Activated T-helper 2 cell treated with anti-CD3 and anti-CD28 coated beads, Interferon-gamma antibody, Interleukin-2, Interleukin-4, amounts not matched to agents 10 μg/mL and 5 μg/mL and 100 μg/mL, durations not matched to agents 14 hours and 24 hours and 36 hours (primary cell): ENCODE data around the gene TFAP2A. TPM values are rescaled to one million over a fixed set of nuclear protein-coding genes. Genes with fewer than 3 reads are reported as not detected.

Experiments used
- DNase-seq: peaks from one replicate; pipeline ENCODE4 v3.0.0; 2021; ENCODE audit warnings: low spot score
- H3K27ac Mint-ChIP-seq: one replicate; pipeline ENCODE4 v1.8.0; 2021; ENCODE audit warnings: mixed read lengths
- H3K27me3 Mint-ChIP-seq: one replicate; pipeline ENCODE4 v1.8.0; 2021; ENCODE audit warnings: low read depth, mixed read lengths
- H3K36me3 Mint-ChIP-seq: one replicate; pipeline ENCODE4 v1.8.0; 2021; ENCODE audit warnings: low read depth, mixed read lengths
- H3K4me1 Mint-ChIP-seq: one replicate; pipeline ENCODE4 v1.8.0; 2021; ENCODE audit warnings: low read depth, mixed read lengths
- H3K4me3 Mint-ChIP-seq: one replicate; pipeline ENCODE4 v1.8.0; 2021; ENCODE audit warnings: low read depth, mild to moderate bottlenecking, moderate library complexity, mixed read lengths
- H3K9me3 Mint-ChIP-seq: one replicate; pipeline ENCODE4 v1.8.0; 2021; ENCODE audit warnings: mixed read lengths
- intact Hi-C: fragments of 100-400 bp; cut with micrococcal nuclease; formaldehyde crosslinking; loops from one replicate; pipeline ENCODE4 v1.15.1; 2023
- total RNA-seq: library from RNA; stranded (reverse); gene quantifications from 2 replicates; pipeline ENCODE4 v1.2.3, GENCODE V29; 2022

Gene TFAP2A
- total RNA-seq, 1 donor from 2014 or later = 0.23 TPM

DNA sequence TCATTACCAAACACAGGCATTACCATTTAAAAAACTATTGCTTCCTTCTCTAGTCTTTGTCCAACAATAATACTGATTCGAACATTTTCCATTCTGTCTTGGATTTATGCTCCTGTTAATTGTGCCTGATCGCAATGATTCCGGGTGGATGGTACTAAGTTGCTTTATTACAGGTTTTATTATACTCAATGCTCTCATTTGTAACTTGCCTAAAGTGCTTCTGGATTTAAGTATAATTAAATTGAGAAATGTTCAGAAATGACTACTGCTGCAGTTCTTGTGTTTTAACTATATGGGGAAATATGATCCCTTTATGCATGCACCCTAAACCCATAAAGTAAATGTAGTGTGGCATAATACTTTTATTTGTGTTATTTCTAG is 7.2 kb downstream of the TFAP2A start:
- peaks cover 22% of the 10 kb centered on the region for H3K4me1 Mint-ChIP-seq
- H3K36me3 Mint-ChIP-seq = peaks cover 14% of the 10 kb centered on the region
- no peak overlapping the region for H3K27ac Mint-ChIP-seq
- H3K4me3 Mint-ChIP-seq = no peak overlapping the region
- DNase-seq = no peak
- H3K9me3 Mint-ChIP-seq = peaks cover 17% of the 10 kb centered on the region
- intact Hi-C loops = no loop called here
- H3K27me3 Mint-ChIP-seq = peaks cover 70% of the 10 kb centered on the region

DNA sequence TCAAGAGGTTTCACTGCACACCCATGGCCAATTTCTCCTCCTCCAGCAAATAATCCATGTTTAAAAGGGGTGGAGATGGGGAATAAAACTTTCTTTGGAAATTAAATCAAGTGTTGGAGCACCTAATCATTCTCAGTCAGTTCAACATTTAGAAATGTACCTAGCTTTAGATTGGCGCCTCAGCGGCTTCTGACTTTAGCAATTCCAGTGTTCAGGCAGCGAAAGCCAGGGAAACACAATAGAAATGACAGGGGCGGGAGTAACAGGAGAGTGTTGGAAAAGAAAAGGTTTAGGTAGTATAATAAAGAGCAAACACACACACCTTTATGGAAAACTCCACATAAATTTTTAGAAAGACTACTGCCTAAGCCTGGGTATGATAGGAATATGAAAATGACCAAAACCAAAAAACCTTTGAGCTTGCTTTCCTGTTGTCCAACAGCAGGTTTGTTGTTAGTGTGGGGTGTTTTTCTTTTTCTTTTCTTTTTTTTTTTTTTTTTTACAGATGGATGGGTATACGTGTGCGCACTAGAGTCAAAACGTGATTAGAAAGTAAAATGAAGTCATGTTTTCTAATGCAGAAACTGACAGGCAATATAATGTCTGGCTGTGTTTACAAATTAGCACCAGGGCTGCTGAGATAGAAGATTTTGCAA is 7.7 kb downstream of the TFAP2A start:
- DNase-seq = no peak
- Mint-ChIP-seq H3K4me1 (peaks cover 22% of the 10 kb centered on the region), H3K36me3 (peaks cover 14% of the 10 kb centered on the region), H3K9me3 (peaks cover 17% of the 10 kb centered on the region), H3K27ac (no peak overlapping the region), H3K4me3 (no peak overlapping the region), H3K27me3 (peaks cover 74% of the 10 kb centered on the region)
- intact Hi-C loops = no loop called here

DNA sequence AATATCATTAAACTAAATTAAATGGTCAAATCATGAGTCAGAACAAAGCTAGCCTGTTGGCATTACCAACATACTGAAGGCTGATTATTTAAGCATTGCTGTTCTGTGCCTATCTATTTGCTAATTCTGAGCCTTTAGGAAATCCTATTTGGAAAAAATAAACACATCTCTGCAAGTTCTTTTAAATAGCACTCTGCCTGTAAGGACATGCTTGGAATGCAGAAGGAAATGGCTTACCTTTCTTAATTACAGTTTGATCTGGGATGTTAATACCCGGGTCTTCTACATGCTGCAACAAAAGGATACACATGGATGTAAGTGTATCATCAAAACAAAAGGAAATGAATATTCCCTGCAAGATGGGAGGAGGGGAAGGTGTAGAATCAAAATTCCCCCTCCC is 8.3 kb downstream of the TFAP2A start:
- Mint-ChIP-seq H3K4me3 (no peak overlapping the region), H3K27ac (no peak overlapping the region), H3K36me3 (peaks cover 14% of the 10 kb centered on the region), H3K9me3 (peaks cover 17% of the 10 kb centered on the region), H3K4me1 (peaks cover 18% of the 10 kb centered on the region), H3K27me3 (peaks cover 74% of the 10 kb centered on the region)
- intact Hi-C loops = no loop called here
- no peak for DNase-seq

DNA sequence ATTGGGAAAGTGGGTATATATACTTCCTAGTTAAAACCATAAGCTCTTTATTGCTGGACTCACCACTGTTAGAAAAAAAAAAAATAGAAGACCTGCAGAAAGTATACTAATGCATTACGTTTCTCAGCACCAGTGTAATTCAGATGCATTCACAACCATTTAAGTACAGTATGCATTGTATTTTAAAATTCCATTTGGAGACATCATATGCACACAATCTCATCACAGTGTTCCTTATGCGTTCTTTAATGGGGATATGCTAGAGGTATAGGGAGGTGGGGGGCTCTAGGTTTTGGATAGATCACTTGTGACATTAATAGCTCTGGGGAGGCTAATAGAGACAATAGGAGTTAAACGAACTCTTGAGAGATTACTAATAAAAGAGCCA is 9.4 kb downstream of the TFAP2A start:
- Mint-ChIP-seq H3K27ac (no peak overlapping the region), H3K4me1 (peaks cover 13% of the 10 kb centered on the region), H3K9me3 (peaks cover 21% of the 10 kb centered on the region), H3K36me3 (peaks cover 17% of the 10 kb centered on the region), H3K27me3 (peaks cover 74% of the 10 kb centered on the region), H3K4me3 (no peak overlapping the region)
- DNase-seq = no peak
- intact Hi-C loops = loop anchor here (2.0 kb wide), 1 partner anchor 433 kb away; the partner anchor contains the start of gene MAK

DNA sequence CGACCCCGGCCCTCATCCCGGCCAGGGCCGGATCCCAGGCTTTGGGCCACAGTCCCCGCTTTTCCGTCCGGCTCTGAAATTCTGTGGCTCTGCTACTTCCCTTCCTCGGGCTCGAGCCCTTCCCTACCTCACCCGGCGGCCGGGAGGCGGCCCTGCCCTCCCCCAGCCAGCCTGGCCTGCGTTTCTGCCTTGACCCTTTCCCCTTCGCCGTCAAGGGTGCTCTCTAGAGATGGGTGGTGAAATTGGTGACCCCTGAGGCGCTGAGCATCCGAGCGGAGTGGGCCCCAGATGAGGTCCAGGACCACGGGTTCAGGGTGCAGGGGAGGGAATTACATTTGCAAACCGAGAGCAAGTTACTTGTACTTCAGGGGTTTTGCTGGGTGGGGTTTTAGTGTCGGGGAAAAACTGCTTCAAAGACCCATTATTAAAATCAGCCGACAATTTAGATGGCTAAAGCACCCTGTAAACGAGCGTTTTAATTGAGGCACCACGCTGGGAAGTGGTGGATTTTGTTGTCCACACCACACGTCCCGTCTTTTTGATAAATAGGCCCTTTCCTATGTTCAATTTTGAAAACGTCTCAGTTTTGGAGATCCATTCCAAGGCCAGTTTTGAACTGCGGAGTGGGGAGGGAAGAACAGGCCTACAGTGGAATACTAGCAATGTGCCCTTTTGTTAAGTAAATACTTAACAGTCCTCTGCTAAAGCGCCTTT is 9.9 kb downstream of the TFAP2A start:
- intact Hi-C loops = loop anchor here (1.0 to 2.0 kb wide), 2 partner anchors 7 to 434 kb away; partner anchors contain the start of gene MAK
- Mint-ChIP-seq H3K4me1 (peaks cover 13% of the 10 kb centered on the region), H3K27ac (peak overlapping the region; percentile 75), H3K9me3 (peaks cover 21% of the 10 kb centered on the region), H3K4me3 (peak overlapping the region; percentile 17), H3K27me3 (peaks cover 74% of the 10 kb centered on the region), H3K36me3 (peaks cover 17% of the 10 kb centered on the region)
- no peak for DNase-seq

DNA sequence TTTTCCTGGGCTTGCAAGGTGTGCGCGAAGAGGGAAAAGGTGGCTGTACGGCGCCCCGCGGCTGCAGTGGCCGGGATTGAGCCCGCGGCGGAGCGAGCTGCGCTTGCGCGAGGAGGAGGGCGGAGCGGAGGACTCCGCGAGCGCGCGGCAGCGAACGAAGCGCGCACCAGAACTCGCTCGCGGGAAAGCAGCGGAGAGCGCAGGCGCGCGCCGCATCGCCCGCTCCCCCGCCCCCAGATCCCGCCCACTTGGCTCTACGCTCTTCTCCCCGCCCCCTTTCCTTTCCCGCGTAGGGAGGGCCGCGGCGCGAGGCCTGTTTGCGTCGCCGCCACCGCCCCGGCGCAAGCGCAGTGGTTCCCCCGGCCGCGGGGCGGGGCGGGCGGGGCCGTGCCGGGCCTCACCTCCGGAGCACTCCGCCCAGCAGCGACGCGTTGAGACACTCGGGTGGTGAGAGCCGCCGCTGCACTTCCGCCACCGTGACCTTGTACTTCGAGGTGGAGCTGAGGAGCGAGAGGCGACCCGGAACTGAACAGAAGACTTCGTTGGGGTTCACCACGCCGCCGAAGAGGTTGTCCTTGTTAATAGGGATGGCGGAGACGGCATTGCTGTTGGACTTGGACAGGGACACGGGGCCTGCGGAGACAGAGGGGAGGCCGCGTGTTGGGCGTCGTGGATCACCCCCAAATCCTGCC is 10.6 kb downstream of the TFAP2A start:
- intact Hi-C loops = loop anchor here (1.0 to 2.0 kb wide), 2 partner anchors 8 to 435 kb away; partner anchors contain the start of gene MAK
- peak overlapping the region; percentile 75 for H3K27ac Mint-ChIP-seq
- peaks cover 73% of the 10 kb centered on the region for H3K27me3 Mint-ChIP-seq
- H3K4me3 Mint-ChIP-seq = peak overlapping the region; percentile 73
- peaks cover 12% of the 10 kb centered on the region for H3K36me3 Mint-ChIP-seq
- DNase-seq = peak; percentile 90
- H3K4me1 Mint-ChIP-seq = peaks cover 8% of the 10 kb centered on the region
- peaks cover 16% of the 10 kb centered on the region for H3K9me3 Mint-ChIP-seq

DNA sequence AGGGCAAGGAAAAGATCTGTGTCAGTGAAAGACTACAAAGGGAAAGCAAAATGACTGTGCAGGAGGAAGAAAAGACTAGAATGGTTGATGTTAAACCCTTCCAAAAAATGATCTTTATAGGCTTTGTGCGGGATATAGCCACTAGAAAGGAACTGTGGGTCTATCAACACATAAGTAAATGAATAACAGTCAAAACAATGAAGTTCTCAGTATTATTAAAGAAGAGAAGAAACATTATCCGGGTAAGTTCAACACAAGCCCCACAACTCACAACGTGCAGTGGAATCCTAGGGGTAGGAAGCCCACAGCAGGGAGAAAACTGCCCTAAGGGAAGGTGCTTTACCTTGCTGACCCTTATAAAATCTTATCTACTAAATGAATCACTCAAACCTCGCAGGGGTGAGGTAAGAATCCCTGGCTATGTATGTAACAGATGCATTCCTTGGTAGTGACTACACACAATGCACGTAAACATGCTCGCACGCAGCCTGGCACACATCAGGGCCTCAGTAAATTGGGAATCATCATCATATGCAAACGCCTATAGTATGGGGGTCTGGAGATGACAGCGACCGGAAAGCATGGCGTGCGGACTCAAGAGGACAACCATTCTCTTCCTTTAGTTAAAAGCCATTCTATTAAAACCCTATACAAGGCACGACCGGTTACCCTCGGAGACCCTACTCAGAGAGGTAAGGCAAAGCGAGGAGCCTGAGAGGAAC is 11.3 kb downstream of the TFAP2A start:
- no peak overlapping the region for H3K27ac Mint-ChIP-seq
- H3K4me3 Mint-ChIP-seq = peak overlapping the region; percentile 63
- H3K36me3 Mint-ChIP-seq = peaks cover 12% of the 10 kb centered on the region
- peaks cover 8% of the 10 kb centered on the region for H3K4me1 Mint-ChIP-seq
- peaks cover 15% of the 10 kb centered on the region for H3K9me3 Mint-ChIP-seq
- intact Hi-C loops = loop anchor here (1.0 to 2.0 kb wide), 2 partner anchors 9 to 435 kb away; partner anchors contain the start of gene MAK
- DNase-seq = no peak
- H3K27me3 Mint-ChIP-seq = peaks cover 75% of the 10 kb centered on the region

DNA sequence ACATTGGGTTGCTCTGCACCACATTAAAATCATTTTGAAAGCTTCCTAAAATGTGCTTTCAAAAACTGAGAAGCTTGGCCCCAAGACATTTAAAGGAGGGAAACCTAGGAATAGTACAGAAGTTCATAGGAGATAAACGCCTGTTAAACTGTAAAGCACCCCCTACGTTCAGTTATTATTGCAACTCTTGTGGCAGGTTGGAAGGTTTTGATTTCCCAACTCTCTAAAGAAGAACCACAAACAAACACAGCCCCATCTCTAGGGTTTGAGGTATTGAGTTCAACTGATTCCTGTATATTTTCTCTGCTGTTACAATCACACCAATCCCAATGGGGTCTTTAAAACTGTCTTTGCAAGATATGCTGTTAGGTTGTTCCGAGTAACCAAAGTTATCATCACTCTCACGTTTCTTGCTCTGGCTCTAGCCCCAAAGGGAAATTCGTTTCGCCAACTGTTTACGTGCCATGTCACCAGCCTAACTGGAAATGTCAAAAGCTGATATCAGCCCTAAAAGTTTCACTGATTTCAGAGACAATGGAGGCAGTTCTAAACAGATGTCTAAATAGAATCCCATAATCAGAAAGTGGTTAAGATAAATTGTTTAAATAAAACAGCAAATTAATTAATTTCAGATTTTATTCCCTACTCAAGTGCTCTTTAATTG is 12.1 kb downstream of the TFAP2A start:
- intact Hi-C loops = no loop called here
- peaks cover 12% of the 10 kb centered on the region for H3K36me3 Mint-ChIP-seq
- H3K27ac Mint-ChIP-seq = no peak overlapping the region
- H3K4me1 Mint-ChIP-seq = peaks cover 8% of the 10 kb centered on the region
- DNase-seq = no peak
- peaks cover 75% of the 10 kb centered on the region for H3K27me3 Mint-ChIP-seq
- peaks cover 15% of the 10 kb centered on the region for H3K9me3 Mint-ChIP-seq
- H3K4me3 Mint-ChIP-seq = peak overlapping the region; percentile 63

DNA sequence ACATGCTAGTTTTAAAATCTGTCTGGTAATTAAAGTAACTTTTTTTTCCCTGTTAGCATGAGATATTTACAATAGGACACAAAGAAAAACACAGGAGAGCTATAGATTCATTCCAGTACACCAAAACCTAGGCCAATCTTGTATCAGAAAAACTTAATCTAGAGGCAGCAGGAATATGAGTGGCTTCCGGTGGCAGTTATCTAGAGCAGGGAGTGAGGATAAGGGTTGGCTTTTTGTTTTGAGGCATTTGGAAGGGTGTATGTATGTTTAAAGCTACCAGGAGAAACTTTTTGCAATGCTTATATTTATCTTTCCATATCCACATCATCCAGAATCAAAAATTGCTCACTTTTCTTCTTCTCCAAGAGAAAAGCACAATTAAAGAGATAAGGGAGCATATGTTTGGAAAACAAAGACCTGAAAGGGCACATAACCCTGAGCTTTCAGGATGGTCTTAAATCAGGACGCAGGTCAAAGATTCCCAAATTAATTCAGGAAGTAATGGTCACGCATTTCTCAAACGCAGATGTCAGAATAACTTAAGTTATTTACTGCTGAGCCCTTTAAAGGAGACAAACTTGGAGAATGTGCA is 13.1 kb downstream of the TFAP2A start:
- Mint-ChIP-seq H3K4me3 (no peak overlapping the region), H3K36me3 (peaks cover 16% of the 10 kb centered on the region), H3K27me3 (peaks cover 72% of the 10 kb centered on the region), H3K27ac (no peak overlapping the region), H3K4me1 (peaks cover 8% of the 10 kb centered on the region), H3K9me3 (peaks cover 15% of the 10 kb centered on the region)
- no peak for DNase-seq
- intact Hi-C loops = no loop called here

DNA sequence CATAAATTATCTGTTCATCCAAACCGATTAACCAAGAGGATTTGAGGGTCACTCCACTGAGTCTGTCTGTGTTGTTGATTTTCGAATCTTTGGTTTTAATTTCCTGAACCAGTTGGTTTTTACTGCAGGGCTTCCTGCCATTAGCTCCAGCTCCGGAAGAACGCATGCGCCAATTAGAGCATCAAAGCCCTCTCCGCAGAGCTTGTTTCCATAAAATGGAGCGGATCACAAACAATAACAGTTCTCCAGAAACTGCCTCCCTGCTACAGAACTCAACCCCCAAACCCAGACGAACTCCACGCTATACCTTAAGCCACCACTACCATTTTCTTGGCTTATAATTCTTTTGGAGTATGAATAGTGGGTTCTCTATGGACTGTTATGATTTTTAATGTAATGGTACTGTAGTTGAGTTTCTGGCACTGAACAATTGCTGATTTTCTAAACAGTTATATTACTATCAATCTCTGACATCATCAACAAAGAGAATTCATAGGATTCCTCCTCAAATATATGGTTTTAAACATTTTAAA is 13.8 kb downstream of the TFAP2A start:
- no peak overlapping the region for H3K4me3 Mint-ChIP-seq
- intact Hi-C loops = no loop called here
- DNase-seq = no peak
- H3K9me3 Mint-ChIP-seq = peaks cover 13% of the 10 kb centered on the region
- H3K27me3 Mint-ChIP-seq = peaks cover 70% of the 10 kb centered on the region
- peaks cover 16% of the 10 kb centered on the region for H3K36me3 Mint-ChIP-seq
- peaks cover 8% of the 10 kb centered on the region for H3K4me1 Mint-ChIP-seq
- H3K27ac Mint-ChIP-seq = no peak overlapping the region

DNA sequence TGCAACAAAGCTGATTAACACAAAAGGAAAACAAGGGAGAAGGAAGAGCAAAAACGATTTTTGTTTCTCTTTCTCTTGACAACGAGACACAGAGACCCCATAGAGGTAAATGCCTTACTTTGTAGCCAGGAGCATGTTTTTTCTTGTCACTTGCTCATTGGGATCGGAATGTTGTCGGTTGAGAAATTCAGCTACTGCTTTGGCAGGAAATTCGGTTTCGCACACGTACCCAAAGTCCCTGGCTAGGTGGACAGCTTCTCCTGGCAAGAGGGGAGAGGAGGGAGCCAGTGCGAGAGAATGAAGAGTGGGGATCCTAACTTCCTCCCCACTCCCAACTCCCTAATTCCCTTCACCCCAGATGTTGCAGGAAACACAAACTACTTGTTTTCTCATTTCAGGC is 14.5 kb downstream of the TFAP2A start:
- Mint-ChIP-seq H3K27me3 (peaks cover 71% of the 10 kb centered on the region), H3K9me3 (peaks cover 7% of the 10 kb centered on the region), H3K4me1 (peaks cover 8% of the 10 kb centered on the region), H3K27ac (no peak overlapping the region), H3K36me3 (peaks cover 11% of the 10 kb centered on the region), H3K4me3 (no peak overlapping the region)
- intact Hi-C loops = no loop called here
- DNase-seq = no peak
